Lung microvascular endothelial cell (primary cell): Measurements from ENCODE around the gene SLC25A48. TPM values are rescaled to one million over a fixed set of nuclear protein-coding genes. Genes with fewer than 3 reads are reported as not detected.

ENCODE experiments used
- DNase-seq, 2 donors: peaks; one replicate each; pipeline versions ENCODE4 v3.0.0 to v3.0.0-alpha.2; 2010; ENCODE audit warnings: low read depth in 2 of 2
- total RNA-seq: library from RNA; depleted of rRNA; stranded (reverse); fragments of >200 nt; gene quantifications from 2 replicates; pipeline ENCODE4 v1.2.1, GENCODE V29; 2014

The SLC25A48 gene, protein sequence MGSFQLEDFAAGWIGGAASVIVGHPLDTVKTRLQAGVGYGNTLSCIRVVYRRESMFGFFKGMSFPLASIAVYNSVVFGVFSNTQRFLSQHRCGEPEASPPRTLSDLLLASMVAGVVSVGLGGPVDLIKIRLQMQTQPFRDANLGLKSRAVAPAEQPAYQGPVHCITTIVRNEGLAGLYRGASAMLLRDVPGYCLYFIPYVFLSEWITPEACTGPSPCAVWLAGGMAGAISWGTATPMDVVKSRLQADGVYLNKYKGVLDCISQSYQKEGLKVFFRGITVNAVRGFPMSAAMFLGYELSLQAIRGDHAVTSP
- total RNA-seq: not detected in 2 replicates

DNA sequence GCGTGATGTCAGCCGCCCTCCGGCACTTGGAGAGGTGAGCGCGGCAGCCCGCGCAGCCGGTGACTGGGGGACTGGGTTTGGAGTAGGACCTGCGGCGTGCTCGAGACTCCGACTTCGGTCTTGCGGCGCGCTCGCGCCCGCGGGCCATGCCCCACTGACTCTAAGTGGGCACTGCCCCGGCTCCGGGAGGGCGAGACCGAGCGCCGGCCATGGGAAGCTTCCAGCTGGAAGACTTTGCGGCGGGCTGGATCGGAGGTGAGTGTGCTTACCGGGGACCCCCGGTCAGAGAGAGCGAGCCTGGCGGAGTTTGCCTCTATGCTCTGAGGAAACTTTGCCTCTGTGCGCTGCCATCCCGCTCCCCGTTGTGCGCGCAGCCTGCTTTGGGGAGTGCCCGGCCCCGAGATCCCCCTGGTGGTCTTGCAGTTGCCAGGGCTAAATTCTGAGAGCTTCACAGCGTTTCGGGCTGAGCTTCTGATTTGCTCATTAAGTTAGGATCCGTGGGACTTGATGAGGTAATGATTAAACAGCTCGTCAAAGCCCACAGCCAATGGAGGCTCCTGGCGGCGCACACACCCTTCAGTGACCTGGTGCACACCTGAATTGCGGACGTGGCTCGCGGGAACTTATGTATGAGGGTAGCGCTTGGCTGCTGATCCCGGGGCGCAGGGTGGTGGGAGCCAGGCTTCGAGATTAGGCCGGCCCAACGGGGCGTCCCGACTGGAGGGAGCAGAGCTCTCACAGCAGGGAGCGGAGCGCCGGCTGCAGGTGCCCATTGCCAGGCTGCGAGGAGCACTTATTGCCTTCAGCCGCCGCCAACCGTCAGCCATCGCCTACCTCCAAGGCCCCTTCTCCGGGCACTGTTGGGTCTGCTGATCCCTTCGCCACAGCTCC lies at the start of gene SLC25A48:
Gene SLC25A48 (plus strand): TSS at position 25 of the 891 bp plus-strand sequence. CDS start 185 bp downstream, at position 210.
- DNase-seq: no peak

GRCh38 chr5:135800656-135801055 lies 33.8 kb upstream of the SLC25A48 start:
- no peak for DNase-seq

DNA sequence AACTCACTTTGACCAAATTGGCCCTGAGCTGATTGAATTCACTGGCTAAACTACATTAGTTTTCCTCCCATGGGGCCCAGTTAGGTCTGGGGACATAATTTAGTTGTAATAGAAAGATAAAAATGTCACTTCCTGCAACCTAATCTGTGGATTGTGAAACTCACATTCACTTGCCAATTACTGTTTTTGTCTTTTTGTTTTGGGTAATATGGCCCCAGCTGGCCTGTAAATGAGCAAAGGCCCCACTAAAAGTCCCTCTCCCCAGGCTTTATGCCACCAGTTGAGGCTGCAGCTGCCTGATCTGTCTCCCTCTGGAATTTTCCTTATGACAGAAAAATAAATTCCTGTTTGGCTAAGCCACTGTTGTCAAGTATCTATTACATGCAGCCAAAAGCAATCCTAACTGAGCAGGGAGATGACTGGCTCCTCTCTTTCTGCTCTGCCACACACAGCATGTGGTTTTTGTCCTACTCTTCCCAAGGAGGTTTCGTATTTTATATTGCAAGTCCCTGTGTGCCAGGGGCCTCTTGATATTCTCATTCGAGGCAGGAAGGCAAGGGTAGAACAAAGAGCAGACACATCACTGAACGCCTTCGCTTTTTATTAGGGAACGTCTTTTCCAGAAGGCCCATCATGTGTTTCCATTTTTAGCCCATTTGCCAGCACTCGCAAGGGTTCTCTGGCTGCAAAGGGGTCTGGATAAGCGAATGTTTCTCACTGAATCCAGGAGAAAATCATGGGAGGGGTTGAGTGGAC lies 24.1 kb upstream of the SLC25A48 start:
- no peak for DNase-seq

DNA sequence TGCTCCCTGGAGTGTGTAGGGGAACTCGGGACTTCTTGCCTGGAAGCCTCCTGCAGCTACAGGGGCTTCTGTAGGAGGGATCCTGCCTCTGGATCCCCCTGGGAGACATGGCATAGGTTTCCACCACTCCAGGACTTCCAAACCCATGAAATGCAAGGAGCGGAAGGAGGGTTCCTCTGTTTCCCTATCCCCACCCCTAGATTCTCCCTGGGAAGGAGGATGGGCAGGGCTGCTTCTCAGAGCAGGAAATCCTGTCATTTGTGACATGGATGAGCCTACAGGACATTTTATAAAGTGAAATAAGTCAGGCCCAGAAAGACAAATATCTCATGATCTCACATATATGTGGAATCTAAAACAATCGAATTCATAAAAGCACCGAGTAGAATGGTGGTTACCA lies 23.5 kb upstream of the SLC25A48 start:
- no peak for DNase-seq

DNA sequence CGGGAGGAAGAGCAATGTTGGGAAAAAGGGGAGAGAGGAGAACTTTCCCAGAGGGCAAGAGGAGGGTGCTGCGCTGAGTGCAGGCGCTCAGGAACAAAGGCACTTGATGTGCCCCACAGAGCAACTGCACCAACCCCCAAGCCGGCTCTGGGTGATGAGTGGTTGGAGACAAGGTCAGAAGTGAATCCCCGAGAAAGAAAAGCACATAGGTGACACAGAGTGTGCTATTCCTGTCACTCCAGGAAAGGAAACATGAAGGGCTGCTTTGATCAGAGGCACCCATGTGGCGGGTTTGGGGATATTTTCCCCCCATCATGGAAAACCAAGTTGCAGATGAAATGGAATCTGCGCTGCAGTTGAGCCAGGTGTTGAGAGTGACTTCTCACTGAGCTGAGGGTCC lies 20.7 kb upstream of the SLC25A48 start:
- no peak for DNase-seq

- DNase-seq: no peak
These were observed 20.1 kb upstream of the SLC25A48 start for GRCh38 chr5:135814316-135814715.

- no peak for DNase-seq
These were observed 19.7 kb upstream of the SLC25A48 start for GRCh38 chr5:135814812-135815211.

DNA sequence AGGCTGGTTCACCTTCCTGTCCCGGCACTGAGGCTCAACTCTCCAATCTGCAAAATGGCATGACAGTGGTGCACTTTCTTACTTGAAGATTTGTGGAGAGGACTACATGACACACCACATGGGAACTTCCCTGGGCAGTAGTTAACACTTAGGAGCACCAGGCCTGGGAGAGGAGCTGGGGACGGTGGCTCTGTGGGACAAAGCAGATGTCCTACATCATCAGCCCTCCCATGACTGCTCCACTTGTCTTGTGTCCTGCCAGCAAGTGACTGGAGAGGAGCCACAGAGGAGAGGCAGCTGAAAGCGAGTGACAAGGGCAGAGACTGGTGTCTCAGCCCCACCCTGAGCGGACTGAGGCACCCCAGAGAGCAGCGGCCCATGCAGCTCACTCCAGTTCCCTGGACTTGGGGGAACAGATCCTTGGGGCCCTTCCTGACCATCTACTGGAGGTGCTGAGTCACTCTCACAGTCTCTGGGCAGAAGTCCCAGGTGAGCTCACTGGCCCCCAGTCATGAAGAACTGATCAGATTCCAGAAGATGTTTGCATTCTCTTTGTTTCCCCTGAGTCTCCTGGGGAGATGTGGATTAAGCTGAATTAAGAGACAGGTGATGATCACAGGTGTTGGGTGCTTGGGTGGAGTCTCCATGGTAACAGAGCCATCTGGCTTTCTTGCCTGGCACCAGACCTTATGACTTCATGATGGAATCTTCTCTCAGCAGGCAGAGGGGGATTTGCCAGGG lies 13.2 kb upstream of the SLC25A48 start:
- DNase-seq: no peak

- no peak for DNase-seq
These were observed 12.7 kb upstream of the SLC25A48 start for GRCh38 chr5:135821802-135822201.

GRCh38 chr5:135822286-135822685 lies 12.2 kb upstream of the SLC25A48 start:
- no peak for DNase-seq

DNA sequence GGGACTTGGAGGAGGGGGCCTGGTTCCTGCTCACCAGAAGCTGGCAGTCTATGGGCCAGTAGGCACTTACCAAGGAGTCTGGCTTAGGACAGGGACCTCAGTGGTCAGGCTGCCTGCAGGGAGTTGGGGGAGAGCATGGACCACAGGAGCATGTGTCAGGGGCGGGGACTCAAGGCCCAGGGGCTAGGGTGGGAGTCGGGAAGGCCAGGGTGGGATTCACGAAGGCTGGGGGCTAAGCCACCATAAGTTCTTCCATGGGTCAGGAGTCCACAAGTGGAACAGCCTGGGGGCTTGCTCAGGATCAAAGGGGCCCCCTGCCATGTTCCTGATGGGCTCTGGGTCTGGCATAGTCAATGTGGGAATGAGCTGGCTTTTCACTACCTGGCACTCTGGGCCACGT lies 11.5 kb upstream of the SLC25A48 start:
- no peak for DNase-seq

DNA sequence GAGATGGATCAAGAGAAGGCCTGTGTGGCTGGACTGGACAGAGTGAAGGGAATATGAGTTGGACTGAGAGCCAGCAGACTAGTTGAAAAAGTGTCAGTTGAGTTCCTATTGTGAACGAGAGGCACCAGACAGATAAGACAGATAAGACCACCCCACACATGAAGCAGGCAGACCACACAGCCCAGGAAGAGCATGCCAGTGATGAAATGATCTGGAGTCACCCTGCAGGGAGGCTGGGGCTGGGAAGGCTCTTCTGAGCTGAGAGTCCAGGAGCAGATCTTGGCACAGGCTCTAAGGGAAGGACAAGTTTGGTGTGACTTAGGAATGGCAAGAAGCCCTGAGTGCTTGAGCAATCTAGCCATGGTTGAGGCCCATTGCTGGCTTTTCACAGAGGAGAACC lies 10.6 kb upstream of the SLC25A48 start:
- no peak for DNase-seq

- DNase-seq: no peak
These were observed 9.9 kb upstream of the SLC25A48 start for GRCh38 chr5:135824541-135825041.

DNA sequence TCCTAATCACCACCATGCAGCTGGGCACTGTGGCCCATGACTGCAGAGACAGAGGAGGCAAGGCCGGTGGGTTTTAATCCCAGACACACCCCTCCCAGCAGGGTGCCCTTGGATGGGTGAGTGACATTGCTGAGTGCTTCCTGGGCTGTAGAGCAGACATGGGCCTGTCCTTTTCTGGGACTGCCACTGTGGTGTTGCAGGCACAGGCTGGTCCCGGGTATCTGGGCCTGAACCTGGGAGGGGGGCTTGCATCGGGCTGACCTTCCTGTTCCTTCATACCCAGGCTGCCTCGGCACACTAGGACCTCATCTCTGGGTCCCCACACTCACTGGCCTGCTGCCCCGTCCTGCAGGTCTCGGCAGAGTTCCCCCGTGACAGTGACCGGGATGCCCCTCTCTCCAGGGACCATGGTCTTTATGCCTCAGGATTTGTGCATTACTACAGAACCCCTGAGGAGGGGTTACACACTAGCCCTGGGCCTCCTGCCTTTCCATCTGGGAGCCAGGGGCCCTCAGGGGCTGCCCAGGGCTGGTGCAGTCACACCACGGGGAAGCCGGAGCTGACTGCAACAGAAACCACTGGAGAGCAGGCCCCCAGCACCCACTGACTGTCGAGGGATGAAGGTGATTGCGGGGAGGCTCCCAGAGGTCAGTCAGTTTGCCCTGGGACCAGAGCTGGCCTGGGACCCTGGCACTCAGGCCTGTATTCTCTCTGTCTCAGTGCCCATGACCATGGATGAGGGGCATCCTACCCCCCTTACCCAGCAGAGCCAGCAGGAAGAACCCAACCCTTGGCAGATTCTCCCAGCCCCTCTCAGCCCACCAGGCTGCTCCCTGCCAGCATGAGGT lies 8.9 kb upstream of the SLC25A48 start:
- DNase-seq: no peak

DNA sequence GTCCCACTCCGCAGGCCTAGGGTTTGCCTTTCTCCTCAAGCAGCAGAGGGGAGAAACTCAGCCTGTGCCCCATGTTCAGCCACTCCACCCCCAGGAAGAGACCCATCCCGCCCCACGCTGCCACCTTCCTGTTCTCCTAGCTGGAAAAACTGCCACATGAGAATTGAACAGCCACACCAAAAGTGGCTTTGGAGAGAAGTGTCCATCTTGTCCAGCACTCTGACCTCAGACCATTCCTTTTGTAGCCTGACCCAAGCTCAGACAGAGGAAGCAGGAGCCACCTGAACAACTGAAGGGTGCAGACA lies 8.3 kb upstream of the SLC25A48 start:
- DNase-seq: no peak

DNA sequence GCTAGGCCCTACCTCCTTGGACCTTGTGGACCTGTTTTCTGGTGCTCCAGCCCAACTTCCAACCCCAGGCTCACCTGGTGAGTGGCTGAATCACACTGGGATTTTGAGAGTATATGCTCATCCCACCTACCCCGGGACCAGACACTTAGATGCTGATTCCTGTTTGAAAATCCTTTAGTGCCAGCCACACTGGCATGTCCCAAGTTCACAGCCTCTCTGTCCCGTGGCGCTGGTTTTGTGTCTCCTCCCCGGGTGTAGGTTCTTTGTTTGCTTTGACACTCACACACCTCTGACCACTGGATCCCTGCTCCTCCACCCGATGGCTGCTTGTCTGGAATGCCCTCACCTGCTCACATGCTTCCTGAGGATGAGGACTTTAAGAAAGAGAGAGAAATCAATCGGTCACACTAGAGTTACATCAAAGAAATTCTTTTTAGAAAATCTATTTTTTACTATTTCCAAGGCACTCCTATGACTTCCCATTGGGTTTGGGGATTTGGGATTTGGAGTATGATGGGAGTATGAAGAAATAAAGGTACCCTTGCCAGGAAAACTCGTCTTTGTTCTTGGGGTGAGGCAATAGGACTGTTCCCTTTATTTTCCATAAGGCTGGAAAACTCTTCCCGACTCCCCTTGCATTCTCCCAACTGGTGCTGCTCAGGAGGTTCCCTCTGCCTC lies 7.3 kb upstream of the SLC25A48 start:
- no peak for DNase-seq

DNA sequence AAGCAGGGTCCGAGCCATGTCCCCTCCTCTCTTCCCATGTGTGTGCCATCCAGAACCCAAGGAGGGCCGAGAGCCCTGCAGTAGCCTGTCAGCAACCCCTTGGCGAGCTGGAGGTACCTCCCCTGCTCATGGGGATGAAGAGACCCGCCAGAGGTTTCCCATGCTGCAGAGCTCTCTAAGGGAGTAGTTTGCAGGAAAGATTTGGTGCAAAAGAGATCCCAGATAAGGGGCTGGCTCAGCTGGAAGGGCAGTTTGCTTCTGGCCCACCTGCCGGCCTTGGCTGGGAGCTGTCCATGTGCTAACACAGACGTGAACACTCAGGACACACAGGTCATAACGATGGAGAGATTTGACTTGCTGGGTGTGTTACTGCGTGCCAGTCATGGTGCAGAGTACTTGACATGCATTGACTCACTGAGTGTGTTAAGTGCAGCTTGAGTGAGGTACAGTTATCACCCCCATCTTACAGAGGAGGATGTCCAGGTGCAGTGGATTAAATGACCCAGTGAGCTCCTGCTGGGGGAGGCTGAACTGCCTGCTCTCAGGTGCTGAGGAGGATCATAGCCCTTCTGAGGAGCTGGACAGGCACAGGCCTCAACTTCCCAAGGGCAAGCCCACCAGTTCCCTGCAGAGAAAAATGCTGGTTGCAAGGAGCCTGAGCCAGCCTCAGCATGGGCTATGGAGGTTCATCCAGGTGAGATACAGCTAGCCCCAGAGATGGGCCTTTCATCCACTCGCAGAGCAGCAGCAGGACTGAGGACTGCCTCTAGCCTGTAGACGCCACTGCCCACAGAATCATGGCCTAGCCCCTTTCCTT lies 6.3 kb upstream of the SLC25A48 start:
- no peak for DNase-seq

- DNase-seq: no peak
These were observed 5.7 kb upstream of the SLC25A48 start for GRCh38 chr5:135828782-135829127.

- DNase-seq: no peak
These were observed 5.3 kb upstream of the SLC25A48 start for GRCh38 chr5:135829179-135829578.
